Left colon (tissue), 2 donors: Measurements from ENCODE around the gene LIME1. TPM values are rescaled to one million over a fixed set of nuclear protein-coding genes. Genes with fewer than 3 reads are reported as not detected.

ENCODE experiments used
- ATAC-seq: fragments of 200-7000 bp; cut with Tn5 transposase; one replicate; pipeline ENCODE4 v1.9.1; 2020; ENCODE audit warnings: mild to moderate bottlenecking, moderate library complexity
- DNase-seq, 2 donors: peaks; one replicate each; pipeline ENCODE4 v3.0.0-alpha.2; 2020
- intact Hi-C, 2 donors: fragments of 100-400 bp; cut with DNase I in 1 of 2; cut with micrococcal nuclease in 1 of 2; formaldehyde crosslinking; loops; one replicate each; pipeline versions ENCODE4 v1.11.2 to v1.14.0; 2022; cut with DNase I, micrococcal nuclease
- total RNA-seq, 2 donors: library from RNA; stranded (reverse); fragmentation: NEBNext Ultra II Directional; extraction: Animal tissue kit (Norgen Biotek cat#: 25700); gene quantifications; one replicate each; pipeline ENCODE4 v1.2.1, GENCODE V29; 2021
- donor health status: DM: no; HTN: no; CAD: no.
- donor health status: DM: yes; HTN: yes; CAD: no.

LIME1 gene
- total RNA-seq, 2 donors from 2014 or later: 11.1 to 13.4 TPM

DNA sequence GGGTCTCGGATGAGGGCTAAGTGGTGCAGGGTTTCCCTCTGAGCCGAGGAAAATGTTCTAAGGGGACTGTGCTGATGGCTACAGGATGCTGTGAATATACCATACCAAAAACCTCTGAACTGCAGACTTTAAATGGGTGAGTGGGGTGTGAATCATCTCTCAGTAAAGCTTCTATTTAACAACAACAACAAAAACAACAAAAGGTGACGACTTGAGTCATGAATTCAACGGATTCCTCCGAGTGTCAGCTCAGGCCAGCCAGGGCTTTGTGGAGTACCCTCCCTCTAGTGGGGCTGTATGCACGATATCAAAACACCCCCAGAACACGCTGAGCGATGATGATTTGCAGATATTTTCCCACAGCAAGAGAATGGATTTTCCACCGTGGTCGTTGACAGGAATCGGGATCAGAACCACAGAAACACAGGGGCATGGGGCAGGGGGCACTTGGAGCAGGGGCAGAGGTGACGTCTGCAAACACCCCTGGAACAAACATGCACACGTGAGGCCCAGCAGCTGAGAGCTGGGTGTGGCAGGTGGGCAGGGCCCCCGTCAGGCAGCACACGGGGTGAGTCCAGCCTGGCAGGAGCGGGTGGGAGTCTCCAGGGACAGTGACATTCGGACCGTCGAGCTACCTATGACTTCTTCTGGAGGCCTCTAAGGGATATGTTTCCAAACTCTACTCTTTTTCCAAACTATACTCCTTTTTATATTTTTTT is 41.7 kb downstream of the LIME1 start:
- ATAC-seq: no peak
- intact Hi-C loops: no loop called here
- no peak for DNase-seq

DNA sequence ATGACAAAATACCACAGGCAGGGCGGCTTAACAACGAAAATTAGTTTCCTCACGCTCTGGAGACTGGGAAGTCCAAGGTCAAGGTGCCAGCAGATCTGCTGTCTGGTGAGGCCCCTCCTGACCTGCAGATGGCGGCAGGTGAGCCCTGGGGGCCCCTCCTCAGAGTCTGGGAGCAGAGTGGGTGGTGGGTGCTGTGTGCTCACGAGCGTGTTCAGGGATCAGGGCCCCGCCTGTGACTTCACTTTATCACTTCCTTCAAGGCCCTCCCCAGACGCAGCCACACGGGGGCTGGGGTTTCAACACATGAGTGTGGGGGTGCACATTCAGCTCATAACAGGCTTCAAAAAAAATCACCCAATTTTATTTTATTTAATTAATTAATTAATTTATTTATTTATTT is 42.4 kb downstream of the LIME1 start:
- intact Hi-C loops: no loop called here
- no peak for ATAC-seq
- no peak for DNase-seq

DNA sequence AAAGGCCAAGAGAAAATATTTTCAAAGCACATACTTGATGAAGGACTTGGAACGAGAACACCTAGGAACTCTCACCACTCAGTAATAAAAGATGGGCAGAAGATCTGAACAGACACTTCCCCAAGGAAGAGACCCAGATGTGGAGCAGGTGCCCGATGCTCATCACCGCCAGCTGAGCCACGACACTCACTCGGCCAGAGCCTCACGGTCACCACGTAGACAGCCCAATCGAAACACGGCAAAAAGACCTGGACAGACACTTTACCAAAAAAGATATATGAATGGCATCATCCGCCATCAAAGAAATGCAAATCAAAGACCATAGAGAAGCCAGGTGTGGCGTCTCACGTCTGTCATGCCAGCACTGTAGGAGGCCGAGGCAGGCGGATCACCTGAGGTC is 44.7 kb downstream of the LIME1 start:
- DNase-seq (no peak), ATAC-seq (no peak)
- intact Hi-C loops: no loop called here

DNA sequence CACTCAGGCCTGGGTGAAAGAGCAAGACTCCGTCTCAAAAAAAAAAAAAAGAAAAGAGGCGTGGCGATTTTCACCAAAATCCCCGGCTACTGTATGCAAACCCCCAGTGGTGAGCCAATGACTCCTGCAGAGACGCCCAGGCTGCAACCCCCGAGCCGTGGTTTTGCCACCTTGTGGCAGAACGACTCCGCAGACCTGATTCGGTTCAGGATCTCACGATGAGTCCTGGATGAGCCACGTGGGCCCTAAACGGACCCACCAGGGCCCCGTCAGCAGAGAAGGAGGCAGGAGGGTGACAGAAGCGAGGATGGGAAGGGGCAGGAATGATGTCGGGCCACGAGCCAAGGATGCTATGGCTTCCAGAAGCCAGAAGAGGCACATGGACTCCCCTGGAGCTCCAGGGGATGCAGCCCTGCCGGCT is 45.6 kb downstream of the LIME1 start:
- DNase-seq (peak; percentile 34 to 48), ATAC-seq (peak; percentile 59)
- intact Hi-C loops: no loop called here

DNA sequence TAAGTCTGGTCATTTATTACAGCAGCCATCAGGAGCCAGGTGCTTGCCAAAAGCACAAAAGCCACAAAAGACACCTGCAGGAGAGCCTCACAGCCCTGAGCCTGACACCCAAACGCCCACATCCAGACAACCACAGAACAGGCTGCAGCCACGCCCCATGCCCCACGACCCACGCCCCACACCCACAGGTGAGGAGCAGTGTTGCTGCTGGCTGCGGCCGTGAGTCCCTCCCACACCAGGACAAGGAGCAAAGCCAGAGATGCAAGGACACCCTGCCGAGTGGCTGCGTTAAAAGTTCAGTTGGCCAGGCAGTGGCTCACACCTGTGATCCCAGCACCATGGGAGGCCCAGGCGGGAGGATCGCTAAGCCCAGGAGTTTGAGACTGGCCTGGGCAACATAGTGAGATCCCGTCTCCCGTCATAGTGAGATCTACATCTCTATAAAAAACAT is 46.1 kb downstream of the LIME1 start:
- intact Hi-C loops: no loop called here
- ATAC-seq: no peak
- no peak for DNase-seq

DNA sequence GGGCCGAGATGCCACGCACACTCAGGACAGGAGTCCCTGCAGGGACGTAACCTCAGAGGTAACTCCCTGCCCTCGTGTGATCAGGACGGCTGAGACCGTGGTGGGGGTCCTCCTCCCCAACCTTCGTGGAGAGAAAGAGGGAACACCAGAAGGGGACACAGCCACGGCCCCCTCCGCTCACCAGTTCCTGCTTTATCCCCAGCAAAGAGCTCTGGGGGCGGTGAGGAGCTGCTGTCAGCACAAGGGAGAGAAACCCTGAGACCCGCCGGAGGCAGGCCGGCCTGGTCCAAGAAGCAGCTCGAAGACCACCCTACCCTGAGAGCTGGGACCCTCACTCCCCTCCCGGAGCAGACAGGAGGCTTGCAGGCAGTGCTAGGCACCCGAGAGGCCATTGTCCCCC is 47.5 kb downstream of the LIME1 start:
- DNase-seq: no peak
- intact Hi-C loops: no loop called here

DNA sequence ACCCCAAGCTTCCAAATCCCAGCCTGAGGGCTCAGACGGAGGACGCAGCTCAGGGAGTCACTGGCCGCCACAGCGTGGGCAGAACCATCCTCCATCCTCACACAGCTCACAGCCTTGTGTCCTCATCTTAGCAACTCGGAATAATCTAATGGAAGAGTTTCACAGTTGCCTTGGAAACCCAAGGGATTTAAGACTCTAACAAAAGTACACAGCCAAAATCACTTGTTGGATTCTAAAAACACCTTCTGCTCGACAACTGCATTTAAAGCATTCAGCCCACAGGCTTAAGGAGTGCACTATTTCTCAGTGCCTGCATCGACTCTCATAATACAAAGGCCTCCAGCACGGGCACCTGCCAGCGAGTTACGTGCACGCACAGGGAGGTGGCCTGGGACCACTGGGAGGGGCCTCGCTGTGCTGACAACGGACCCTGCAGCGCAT is 49.2 kb downstream of the LIME1 start:
- DNase-seq (no peak), ATAC-seq (no peak)
- intact Hi-C loops: no loop called here

More for the DNA sequence above, 47.5 kb downstream of the LIME1 start:
- ATAC-seq: no peak

DNA sequence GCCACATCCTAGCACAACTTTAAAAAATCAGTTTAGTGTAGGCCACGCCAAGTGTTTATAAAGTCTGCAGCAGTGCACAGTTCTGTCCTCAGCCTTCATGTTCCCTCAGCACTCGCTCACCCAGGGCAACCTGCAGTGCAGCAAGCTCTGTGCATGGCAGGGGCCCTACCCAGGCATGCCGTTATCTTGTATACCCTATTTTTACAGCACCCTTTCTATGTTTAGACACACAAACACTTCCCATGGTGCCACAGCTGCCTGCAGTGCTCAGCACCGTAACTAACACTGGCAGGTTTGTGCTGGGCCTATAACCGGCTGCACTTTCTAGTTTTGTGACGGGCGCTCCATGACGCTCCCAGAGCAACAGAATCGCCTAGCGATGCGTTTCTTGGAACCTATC is 50.8 kb downstream of the LIME1 start:
- no peak for DNase-seq
- ATAC-seq: no peak
- intact Hi-C loops: no loop called here

DNA sequence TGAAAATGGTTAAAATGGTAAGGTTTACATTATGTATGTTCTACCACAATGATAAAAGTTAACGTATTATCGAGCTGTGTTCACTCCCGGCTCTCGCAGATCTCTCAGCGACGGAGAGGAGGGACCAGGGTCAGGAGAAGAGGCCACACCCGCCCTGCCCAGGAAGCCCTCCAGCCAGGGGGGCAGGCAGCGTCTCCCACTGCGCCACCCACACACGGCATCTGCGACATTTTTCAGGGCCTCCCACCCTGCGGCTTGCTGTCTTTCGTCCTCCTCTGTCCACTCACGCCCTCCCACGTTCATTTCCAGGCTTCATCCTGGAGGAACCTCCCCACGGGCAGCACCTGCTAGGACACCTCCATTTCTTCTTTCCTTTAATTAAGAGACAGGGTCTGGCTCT is 51.3 kb downstream of the LIME1 start:
- DNase-seq (no peak), ATAC-seq (no peak)
- intact Hi-C loops: no loop called here

Other genes with a start within 250 kb of the LIME1 start
- gene EEF1A2, start 237.6 kb upstream of the LIME1 start, total RNA-seq: 1 to 10 TPM; 1.3 to 1.8 TPM
- gene PPDPF, start 215.9 kb upstream of the LIME1 start, total RNA-seq: 100 to 1,000 TPM; 554 to 564 TPM
- gene PTK6, start 199.3 kb upstream of the LIME1 start, total RNA-seq: 100 to 1,000 TPM in 1 of 2 donors, 10 to 100 TPM in 1; 85.7 to 117 TPM
- gene SRMS, start 188.9 kb upstream of the LIME1 start, total RNA-seq: 1 to 10 TPM; 2.4 to 4.6 TPM
- gene FNDC11, start 182.5 kb upstream of the LIME1 start, total RNA-seq: under 1 TPM in 1 of 2 donors, not detected in 1; 0.42 TPM
- gene HELZ2, start 162.4 kb upstream of the LIME1 start, total RNA-seq: 10 to 100 TPM; 39.2 to 43.0 TPM
- 10 to 100 TPM in 1 of 2 donors, 1 to 10 TPM in 1; 9.7 to 11.6 TPM for gene GMEB2, start 109.6 kb upstream of the LIME1 start, total RNA-seq
- 1 to 10 TPM; 2.9 to 5.5 TPM for gene STMN3, start 83.2 kb upstream of the LIME1 start, total RNA-seq
- 10 to 100 TPM; 16.9 to 34.6 TPM for gene RTEL1, start 78.4 kb upstream of the LIME1 start, total RNA-seq
- gene TNFRSF6B, start 40.0 kb upstream of the LIME1 start, total RNA-seq: 1 to 10 TPM in 1 of 2 donors, not detected in 1; 8.9 TPM
- gene ARFRP1, start 28.7 kb upstream of the LIME1 start, total RNA-seq: 10 to 100 TPM; 52.2 to 69.5 TPM
- gene ZGPAT, start 28.6 kb upstream of the LIME1 start, total RNA-seq: 10 to 100 TPM; 31.4 to 32.4 TPM
- gene SLC2A4RG, start 3.1 kb downstream of the LIME1 start, total RNA-seq: 10 to 100 TPM; 41.2 to 48.0 TPM
- gene ZBTB46, start 94.6 kb downstream of the LIME1 start, total RNA-seq: 1 to 10 TPM; 3.0 to 5.6 TPM
- gene ABHD16B, start 124.8 kb downstream of the LIME1 start, total RNA-seq: not detected
- gene TPD52L2, start 128.6 kb downstream of the LIME1 start, total RNA-seq: 10 to 100 TPM; 49.5 to 58.5 TPM
- 10 to 100 TPM; 55.3 to 79.4 TPM for gene DNAJC5, start 158.5 kb downstream of the LIME1 start, total RNA-seq
- gene UCKL1, start 219.8 kb downstream of the LIME1 start, total RNA-seq: 10 to 100 TPM; 41.7 to 44.8 TPM
- gene ZNF512B, start 233.3 kb downstream of the LIME1 start, total RNA-seq: 1 to 10 TPM; 1.3 to 2.9 TPM
- 1 to 10 TPM; 5.8 to 9.5 TPM for gene SAMD10, start 243.0 kb downstream of the LIME1 start, total RNA-seq
- 10 to 100 TPM; 51.7 to 51.8 TPM for gene PRPF6, start 244.5 kb downstream of the LIME1 start, total RNA-seq